Osteocyte (in vitro differentiated cells): ENCODE data around the gene SEZ6L2. TPM values are rescaled to one million over a fixed set of nuclear protein-coding genes. Genes with fewer than 3 reads are reported as not detected.

Source experiments
- DNase-seq: peaks from one replicate; pipeline ENCODE4 v3.0.0; 2021; ENCODE audit warnings: mixed read lengths; ENCODE audit not compliant: unreplicated experiment; ENCODE audit errors: extremely low spot score
- H3K27ac Mint-ChIP-seq: one replicate; pipeline ENCODE4 v1.8.0; 2021; ENCODE audit warnings: mild to moderate bottlenecking, mixed read lengths; ENCODE audit not compliant: unreplicated experiment
- H3K27me3 Mint-ChIP-seq: one replicate; pipeline ENCODE4 v1.8.0; 2021; ENCODE audit warnings: mixed read lengths; ENCODE audit not compliant: unreplicated experiment
- H3K36me3 Mint-ChIP-seq: one replicate; pipeline ENCODE4 v1.8.0; 2021; ENCODE audit warnings: mixed read lengths; ENCODE audit not compliant: unreplicated experiment
- H3K4me1 Mint-ChIP-seq: one replicate; pipeline ENCODE4 v1.8.0; 2021; ENCODE audit warnings: mixed read lengths; ENCODE audit not compliant: unreplicated experiment
- H3K4me3 Mint-ChIP-seq: one replicate; pipeline ENCODE4 v1.8.0; 2021; ENCODE audit warnings: mild to moderate bottlenecking, moderate library complexity, mixed read lengths; ENCODE audit not compliant: unreplicated experiment
- H3K9me3 Mint-ChIP-seq: one replicate; pipeline ENCODE4 v1.8.0; 2021; ENCODE audit warnings: mixed read lengths; ENCODE audit not compliant: unreplicated experiment
- total RNA-seq: library from RNA; stranded (reverse); gene quantifications from 2 replicates; pipeline ENCODE4 v1.2.1, GENCODE V29; 2021
- TF ChIP-seq, protein P1 (sequence below): fragments of 200-600 bp; sonication (generic); IDR thresholded peaks from 2 replicates; pipeline ENCODE4 v1.5.0; 2021; ENCODE audit warnings: antibody characterized with exemption, mild to moderate bottlenecking, moderate library complexity

Gene SEZ6L2
- total RNA-seq, 1 donor from 2014 or later, result 19.3 TPM

DNA sequence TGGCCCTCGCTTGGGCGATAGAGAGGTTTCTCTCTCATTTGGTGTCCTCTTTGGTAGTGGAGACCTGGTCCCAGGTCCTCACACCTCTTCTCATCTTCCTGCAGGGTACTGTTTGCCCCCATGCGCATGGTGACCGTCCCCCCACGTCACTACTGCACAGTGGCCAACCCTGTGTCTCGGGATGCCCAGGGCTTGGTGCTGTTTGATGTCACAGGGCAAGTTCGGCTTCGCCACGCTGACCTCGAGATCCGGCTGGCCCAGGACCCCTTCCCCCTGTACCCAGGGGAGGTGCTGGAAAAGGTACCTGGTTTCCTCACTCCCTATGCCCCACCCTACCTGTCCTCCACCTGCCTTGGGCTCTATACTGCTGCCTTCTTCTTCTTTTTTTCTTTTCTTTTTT is 68.6 kb downstream of the SEZ6L2 start:
- H3K4me1 Mint-ChIP-seq, result peaks cover 3% of the 10 kb centered on the region
- H3K27ac Mint-ChIP-seq, result no peak overlapping the region
- no peak overlapping the region for H3K4me3 Mint-ChIP-seq
- TF ChIP-seq, protein P1, sequence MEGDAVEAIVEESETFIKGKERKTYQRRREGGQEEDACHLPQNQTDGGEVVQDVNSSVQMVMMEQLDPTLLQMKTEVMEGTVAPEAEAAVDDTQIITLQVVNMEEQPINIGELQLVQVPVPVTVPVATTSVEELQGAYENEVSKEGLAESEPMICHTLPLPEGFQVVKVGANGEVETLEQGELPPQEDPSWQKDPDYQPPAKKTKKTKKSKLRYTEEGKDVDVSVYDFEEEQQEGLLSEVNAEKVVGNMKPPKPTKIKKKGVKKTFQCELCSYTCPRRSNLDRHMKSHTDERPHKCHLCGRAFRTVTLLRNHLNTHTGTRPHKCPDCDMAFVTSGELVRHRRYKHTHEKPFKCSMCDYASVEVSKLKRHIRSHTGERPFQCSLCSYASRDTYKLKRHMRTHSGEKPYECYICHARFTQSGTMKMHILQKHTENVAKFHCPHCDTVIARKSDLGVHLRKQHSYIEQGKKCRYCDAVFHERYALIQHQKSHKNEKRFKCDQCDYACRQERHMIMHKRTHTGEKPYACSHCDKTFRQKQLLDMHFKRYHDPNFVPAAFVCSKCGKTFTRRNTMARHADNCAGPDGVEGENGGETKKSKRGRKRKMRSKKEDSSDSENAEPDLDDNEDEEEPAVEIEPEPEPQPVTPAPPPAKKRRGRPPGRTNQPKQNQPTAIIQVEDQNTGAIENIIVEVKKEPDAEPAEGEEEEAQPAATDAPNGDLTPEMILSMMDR, result no peak
- DNase-seq, result no peak
- H3K9me3 Mint-ChIP-seq, result no peaks in the 10 kb centered on the region
- H3K27me3 Mint-ChIP-seq, result no peaks in the 10 kb centered on the region
- peaks cover 25% of the 10 kb centered on the region for H3K36me3 Mint-ChIP-seq

DNA sequence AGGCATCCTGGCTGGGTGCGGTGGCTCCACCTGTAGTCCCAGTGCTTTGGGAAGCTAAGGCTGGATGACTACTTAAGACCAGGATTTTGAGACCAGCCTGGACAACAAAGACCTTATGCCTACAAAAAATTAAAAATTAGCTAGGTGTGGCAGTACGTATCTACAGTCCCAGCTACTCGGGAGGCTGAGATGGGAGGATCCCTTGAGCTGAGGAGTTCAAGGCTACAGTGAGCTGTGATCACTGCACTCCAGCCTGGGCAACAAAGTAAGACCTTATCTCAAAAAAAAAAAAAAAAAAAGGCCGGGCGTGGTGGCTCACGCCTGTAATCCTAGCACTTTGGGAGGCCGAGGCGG is 73.0 kb downstream of the SEZ6L2 start:
- Mint-ChIP-seq H3K36me3 (peaks cover 6% of the 10 kb centered on the region), H3K4me3 (no peak overlapping the region), H3K27me3 (no peaks in the 10 kb centered on the region), H3K27ac (peak overlapping the region; percentile 89), H3K4me1 (peaks cover 42% of the 10 kb centered on the region), H3K9me3 (no peaks in the 10 kb centered on the region)
- no peak for DNase-seq
- TF ChIP-seq, protein P1, result no peak

- Mint-ChIP-seq H3K9me3 (no peaks in the 10 kb centered on the region), H3K4me3 (peak overlapping the region; percentile 39), H3K27ac (peak overlapping the region; percentile 89), H3K27me3 (no peaks in the 10 kb centered on the region), H3K36me3 (no peaks in the 10 kb centered on the region), H3K4me1 (peaks cover 48% of the 10 kb centered on the region)
- DNase-seq, result no peak
- TF ChIP-seq, protein P1, result no peak
Measured at GRCh38 chr16:29825145-29826044, 74.0 kb downstream of the SEZ6L2 start.

GRCh38 chr16:29824589-29825144 is 74.7 kb downstream of the SEZ6L2 start:
- peaks cover under 1% of the 10 kb centered on the region for H3K36me3 Mint-ChIP-seq
- DNase-seq, result no peak
- no peaks in the 10 kb centered on the region for H3K27me3 Mint-ChIP-seq
- H3K27ac Mint-ChIP-seq, result peak overlapping the region; percentile 89
- no peaks in the 10 kb centered on the region for H3K9me3 Mint-ChIP-seq
- H3K4me1 Mint-ChIP-seq, result peaks cover 53% of the 10 kb centered on the region
- H3K4me3 Mint-ChIP-seq, result peak overlapping the region; percentile 39
- TF ChIP-seq, protein P1, result no peak

- no peaks in the 10 kb centered on the region for H3K27me3 Mint-ChIP-seq
- H3K9me3 Mint-ChIP-seq, result no peaks in the 10 kb centered on the region
- H3K4me3 Mint-ChIP-seq, result peak overlapping the region; percentile 88
- H3K4me1 Mint-ChIP-seq, result peaks cover 74% of the 10 kb centered on the region
- TF ChIP-seq, protein P1, result no peak
- no peak for DNase-seq
- H3K36me3 Mint-ChIP-seq, result peaks cover 13% of the 10 kb centered on the region
- H3K27ac Mint-ChIP-seq, result peak overlapping the region; percentile 96
Measured at GRCh38 chr16:29821643-29822115, 77.7 kb downstream of the SEZ6L2 start.
